IPS DF 4.7 (cell line): Measurements from ENCODE around the gene CR1.
A peak's percentile ranks its signal among the peaks of the same experiment; 100 is the strongest.
"Not testable (repeated sequence)": the region's sequence is repeated elsewhere in the genome, so short reads cannot be mapped to it uniquely, and the experiment has no call there.

Experiments used
- DNase-seq: peaks from one replicate; pipeline ENCODE4 v3.0.0-alpha.2; 2013; ENCODE audit warnings: low spot score; ENCODE audit errors: extremely low read depth

CR1 gene

DNA sequence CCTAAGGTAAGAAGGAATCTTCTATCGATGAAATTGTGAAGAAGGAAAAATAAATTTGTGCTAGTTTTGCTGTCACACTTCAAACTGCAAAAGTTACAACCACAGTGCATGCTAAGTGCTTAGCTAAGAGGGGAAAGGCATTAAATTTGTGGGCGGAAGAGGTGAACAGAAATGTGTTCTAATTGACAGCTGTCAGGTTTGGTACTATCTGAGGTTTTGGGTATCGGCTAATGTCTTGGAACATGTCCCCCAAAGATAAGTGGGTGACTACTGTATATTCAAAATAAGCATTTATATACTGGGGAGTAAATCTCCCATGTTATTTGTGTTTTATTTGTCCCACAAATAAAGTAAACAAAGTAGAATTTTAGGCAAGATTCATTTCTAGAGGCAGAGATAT lies 8.0 kb downstream of the CR1 start:
- DNase-seq, result no peak

DNA sequence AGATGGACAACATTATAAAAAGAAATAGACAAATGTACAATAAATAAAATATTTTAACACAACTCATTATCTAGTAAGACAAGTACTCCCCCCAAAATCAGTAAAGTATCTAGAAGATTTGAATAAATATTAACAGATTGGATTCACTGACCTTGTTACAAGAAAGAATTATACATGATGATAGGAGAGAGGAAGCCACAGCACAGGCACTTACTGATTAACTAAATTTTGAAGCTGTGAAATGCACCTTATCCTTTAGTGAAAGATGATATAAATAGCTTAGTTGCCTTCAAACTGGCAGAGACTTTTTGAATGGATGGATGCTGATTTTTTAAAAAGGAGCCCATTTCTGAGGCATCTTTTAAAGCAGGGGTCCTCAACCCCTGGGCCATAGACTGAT lies 8.5 kb downstream of the CR1 start:
- no peak for DNase-seq

GRCh38 chr1:207510444-207510843 lies 14.5 kb downstream of the CR1 start:
- DNase-seq, result no peak

DNA sequence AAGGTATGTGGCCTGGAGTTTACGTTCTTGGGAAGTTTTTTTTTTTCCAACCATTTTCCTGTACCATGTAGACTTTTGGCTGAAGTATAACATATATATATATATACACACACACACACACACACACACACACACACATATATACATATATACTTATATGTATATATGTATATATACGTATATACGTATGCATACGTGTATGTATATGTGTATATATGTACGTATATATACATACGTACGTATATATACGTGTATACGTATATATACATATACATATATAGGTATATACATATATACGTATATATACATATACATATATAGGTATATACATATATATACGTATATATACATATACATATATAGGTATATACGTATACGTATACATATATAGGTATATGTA lies 18.9 kb downstream of the CR1 start:
- no peak for DNase-seq

DNA sequence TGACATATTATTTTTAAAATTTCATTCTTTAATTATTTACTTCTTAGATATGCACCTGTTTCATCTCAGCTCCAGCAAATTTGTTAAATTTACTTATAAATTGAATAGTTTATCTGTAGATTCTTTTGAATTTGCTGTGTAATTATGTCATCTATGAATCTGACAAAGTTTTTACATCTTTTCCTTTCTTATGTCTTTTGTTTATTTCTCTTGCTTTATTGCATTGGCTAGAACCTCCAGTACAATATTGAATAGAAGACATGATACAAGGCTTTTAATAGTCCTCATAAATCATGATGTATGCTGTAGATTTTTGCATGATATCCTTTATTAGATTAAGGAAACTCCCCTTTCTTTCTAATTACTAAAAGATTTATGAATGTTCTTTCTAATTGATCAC lies 20.8 kb downstream of the CR1 start:
- no peak for DNase-seq

- no peak for DNase-seq
These were observed 22.8 kb downstream of the CR1 start for GRCh38 chr1:207518608-207519236.

- no peak for DNase-seq
These were observed 23.8 kb downstream of the CR1 start for GRCh38 chr1:207519505-207520399.

- DNase-seq, result not testable (repeated sequence)
These were observed 24.7 kb downstream of the CR1 start for GRCh38 chr1:207520400-207521345.

- not testable (repeated sequence) for DNase-seq
These were observed 29.3 kb downstream of the CR1 start for GRCh38 chr1:207525239-207525638.

GRCh38 chr1:207528401-207528800 lies 32.4 kb downstream of the CR1 start:
- not testable (repeated sequence) for DNase-seq

DNA sequence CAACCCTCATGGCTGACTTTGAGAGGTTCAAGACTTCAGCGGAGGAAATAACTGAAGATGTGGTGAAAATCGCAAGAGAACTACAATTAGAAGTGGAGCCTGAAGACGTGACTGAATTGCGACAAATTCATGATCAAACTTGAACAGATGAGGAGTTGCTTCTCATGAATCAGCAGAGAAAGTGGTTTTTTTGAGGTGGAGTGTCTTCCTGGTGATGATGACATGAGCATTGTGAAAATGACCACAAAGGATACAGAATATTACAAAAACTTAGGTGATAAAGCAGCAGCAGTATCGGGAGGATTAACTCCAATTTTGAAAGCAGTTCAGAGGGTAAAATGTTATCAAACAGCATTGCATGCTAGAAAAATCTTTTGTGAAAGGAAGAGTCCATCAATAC lies 40.3 kb downstream of the CR1 start:
- DNase-seq, result not testable (repeated sequence)

DNA sequence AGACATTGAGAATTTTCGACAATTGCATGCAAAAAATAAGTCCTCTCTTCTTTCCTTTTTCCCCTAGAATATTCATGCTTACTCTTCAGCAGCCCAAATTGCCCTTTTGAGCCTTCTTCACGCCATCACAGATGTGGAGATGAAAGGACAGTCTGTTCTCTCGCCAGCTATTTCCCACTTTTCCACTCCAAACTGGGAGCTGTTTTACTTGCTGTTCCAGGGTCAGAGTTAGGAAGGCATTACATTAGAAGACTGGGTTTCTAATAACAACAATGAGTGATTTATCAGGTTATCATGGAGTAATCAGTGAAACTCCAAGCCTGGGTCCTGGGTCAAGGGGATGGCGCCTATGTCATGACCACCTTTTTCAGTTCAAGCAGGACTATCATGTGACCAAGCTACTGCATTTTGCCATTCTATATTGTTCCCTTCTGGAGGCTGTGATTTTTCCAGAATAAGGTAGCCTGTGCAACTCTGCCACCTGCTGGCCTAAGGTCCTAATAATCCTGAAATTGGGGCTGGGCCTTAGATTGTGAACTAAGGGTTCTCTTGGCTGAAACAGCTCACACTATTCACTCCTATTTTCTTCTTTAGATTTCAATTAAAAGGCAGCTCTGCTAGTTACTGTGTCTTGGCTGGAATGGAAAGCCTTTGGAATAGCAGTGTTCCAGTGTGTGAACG lies 50.9 kb downstream of the CR1 start:
- DNase-seq, result not testable (repeated sequence)

DNA sequence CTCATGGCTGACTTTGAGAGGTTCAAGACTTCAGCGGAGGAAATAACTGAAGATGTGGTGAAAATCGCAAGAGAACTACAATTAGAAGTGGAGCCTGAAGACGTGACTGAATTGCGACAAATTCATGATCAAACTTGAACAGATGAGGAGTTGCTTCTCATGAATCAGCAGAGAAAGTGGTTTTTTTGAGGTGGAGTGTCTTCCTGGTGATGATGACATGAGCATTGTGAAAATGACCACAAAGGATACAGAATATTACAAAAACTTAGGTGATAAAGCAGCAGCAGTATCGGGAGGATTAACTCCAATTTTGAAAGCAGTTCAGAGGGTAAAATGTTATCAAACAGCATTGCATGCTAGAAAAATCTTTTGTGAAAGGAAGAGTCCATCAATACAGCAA lies 58.9 kb downstream of the CR1 start:
- DNase-seq, result not testable (repeated sequence)

DNA sequence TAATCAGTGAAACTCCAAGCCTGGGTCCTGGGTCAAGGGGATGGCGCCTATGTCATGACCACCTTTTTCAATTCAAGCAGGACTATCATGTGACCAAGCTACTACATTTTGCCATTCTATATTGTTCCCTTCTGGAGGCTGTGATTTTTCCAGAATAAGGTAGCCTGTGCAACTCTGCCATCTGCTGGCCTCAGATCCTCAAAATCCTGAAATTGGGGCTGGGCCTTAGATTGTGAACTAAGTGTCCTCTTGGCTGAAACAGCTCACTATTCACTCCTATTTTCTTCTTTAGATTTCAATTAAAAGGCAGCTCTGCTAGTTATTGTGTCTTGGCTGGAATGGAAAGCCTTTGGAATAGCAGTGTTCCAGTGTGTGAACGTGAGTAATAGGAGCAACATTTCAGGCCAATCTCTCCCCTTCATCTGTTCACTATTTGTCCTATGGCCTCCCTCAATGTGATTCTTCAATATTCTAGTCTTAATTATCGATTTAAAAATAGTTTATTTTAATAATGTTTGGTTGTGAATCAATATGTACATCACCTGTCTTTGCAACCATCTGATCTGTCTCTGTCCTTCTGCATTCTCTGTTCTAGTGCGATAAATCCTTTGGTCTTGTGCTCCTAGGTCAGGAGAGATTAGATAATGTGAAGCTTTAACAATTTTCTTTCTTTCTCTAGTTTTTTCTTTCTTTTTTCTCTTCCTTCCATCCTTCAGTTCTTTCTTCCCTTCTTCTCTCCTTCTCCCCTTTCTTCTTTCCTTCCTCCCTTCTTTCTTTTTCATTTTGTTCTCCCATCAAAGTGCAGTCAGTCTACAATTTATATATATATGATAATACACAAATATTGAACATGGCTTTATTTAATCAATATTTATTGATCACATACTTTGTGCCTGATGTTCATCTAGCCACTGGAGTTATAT lies 69.8 kb downstream of the CR1 start:
- DNase-seq, result peak; percentile 36

DNA sequence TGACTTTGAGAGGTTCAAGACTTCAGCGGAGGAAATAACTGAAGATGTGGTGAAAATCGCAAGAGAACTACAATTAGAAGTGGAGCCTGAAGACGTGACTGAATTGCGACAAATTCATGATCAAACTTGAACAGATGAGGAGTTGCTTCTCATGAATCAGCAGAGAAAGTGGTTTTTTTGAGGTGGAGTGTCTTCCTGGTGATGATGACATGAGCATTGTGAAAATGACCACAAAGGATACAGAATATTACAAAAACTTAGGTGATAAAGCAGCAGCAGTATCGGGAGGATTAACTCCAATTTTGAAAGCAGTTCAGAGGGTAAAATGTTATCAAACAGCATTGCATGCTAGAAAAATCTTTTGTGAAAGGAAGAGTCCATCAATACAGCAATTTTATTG lies 76.0 kb downstream of the CR1 start:
- not testable (repeated sequence) for DNase-seq

DNA sequence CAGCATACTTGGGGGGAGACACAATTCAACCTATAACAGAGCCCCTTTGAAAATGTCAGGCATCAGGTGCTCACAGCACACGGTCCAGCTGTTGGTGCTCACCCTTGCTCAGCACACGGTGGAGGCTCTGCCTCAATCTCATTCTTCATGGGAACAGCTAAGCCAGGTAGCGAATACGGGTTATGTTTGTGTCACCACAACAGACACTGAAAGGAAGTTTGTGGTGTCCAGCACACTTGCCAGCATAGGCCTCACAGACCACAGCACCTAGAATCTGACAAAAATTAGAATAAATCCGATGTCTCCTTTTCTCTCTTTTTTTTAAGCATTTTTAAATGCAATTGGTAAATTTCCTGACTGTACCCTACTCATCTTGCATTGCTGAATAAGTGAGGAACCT lies 77.1 kb downstream of the CR1 start:
- not testable (repeated sequence) for DNase-seq

DNA sequence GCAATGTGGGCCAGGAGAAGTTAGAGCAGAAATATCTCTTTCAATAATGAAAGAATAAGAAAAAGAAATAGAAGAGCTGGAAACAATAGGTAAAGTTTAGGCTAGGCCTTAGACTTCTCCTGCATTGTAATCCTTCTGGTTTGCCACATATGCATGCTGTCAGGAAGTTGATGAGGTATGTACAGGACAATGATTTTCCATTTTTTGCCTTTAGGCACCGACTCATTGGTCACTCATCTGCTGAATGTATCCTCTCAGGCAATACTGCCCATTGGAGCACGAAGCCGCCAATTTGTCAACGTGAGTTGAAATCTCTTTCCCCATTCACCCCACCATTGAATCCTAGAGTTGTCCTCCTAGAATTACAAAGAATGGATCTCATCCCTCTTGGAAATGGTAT lies 79.4 kb downstream of the CR1 start:
- not testable (repeated sequence) for DNase-seq

GRCh38 chr1:207578796-207579435 lies 83.0 kb downstream of the CR1 start:
- no peak for DNase-seq

- peak; percentile 87 for DNase-seq
These were observed 83.5 kb downstream of the CR1 start for GRCh38 chr1:207579436-207579799.
